ENCODE data around the gene RALGPS1. TPM values are rescaled to one million over a fixed set of nuclear protein-coding genes. Genes with fewer than 3 reads are reported as not detected.

The RALGPS1 gene
- total RNA-seq, 1 experiment from 2014 or later = 28.5 TPM

DNA sequence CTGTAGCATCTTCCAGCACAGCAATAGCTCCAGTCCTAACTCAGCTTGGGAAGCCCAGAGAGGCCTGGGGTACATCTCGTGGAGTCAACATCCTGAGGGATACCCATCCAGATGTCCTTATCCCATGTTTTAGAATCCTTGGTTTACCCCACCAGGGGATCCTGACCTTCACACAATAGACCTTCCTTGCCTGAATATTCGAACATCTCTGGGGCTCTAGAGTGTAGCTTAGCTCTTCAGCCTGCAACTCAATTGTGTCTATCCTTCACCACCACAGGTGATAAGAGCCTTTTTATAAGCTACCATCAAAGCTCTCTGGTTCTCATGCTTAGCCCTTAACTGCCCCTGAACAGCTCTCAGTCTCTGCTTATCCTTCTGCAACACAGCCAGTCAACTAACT is 7.5 kb upstream of the RALGPS1 start (continued):
- TF ChIP-seq, protein P1, sequence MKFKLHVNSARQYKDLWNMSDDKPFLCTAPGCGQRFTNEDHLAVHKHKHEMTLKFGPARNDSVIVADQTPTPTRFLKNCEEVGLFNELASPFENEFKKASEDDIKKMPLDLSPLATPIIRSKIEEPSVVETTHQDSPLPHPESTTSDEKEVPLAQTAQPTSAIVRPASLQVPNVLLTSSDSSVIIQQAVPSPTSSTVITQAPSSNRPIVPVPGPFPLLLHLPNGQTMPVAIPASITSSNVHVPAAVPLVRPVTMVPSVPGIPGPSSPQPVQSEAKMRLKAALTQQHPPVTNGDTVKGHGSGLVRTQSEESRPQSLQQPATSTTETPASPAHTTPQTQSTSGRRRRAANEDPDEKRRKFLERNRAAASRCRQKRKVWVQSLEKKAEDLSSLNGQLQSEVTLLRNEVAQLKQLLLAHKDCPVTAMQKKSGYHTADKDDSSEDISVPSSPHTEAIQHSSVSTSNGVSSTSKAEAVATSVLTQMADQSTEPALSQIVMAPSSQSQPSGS (CRISPR knock-in tag; IDR thresholded peaks at IDR 0.05; ENCODE audit: borderline replicate concordance, low read depth) = no peak
- TF ChIP-seq, protein P2, sequence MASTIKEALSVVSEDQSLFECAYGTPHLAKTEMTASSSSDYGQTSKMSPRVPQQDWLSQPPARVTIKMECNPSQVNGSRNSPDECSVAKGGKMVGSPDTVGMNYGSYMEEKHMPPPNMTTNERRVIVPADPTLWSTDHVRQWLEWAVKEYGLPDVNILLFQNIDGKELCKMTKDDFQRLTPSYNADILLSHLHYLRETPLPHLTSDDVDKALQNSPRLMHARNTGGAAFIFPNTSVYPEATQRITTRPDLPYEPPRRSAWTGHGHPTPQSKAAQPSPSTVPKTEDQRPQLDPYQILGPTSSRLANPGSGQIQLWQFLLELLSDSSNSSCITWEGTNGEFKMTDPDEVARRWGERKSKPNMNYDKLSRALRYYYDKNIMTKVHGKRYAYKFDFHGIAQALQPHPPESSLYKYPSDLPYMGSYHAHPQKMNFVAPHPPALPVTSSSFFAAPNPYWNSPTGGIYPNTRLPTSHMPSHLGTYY (CRISPR knock-in tag; IDR thresholded peaks at IDR 0.05) = no peak
- no peak for TF ChIP-seq FOXJ3 (CRISPR knock-in tag; IDR thresholded peaks at IDR 0.05; ENCODE audit: borderline replicate concordance)

DNA sequence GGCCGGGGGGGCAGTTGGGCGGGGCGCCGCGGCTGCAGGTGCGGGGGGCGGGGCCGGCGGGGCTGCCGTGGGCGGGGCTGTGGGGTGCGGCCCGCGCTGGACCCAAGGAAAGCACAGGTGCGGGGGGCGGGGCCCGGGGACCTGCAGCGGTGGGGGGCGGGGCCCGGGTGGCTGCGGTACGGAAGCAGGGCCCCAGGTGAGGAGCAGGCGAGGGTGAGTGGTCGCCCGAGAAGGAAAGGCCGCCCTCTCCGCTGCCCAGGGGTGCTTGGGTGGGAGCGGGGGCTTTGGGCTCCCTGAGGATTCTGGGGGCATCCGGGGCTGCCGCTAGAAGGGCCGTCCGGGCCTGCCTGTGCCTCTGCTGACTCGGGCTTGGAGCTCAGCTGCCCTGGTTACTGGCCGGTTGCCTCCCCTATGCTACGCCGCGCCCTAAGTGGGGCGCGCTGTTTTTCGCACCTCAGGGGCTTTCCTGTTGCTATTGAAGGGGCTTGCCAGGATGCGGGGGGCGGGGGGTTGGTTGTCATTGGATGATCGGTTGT is 767 bp downstream of the RALGPS1 start:
- H3K4me1 Mint-ChIP-seq = peaks cover 28% of the 10 kb centered on the region
- ChIA-PET CTCF (interaction anchor here (0.5 to 4.2 kb wide), 13 partner anchors 12 to 309 kb away, joined by 3 to 21 read pairs (median 5); partner anchors contain the start of gene ZBTB43), POLR2A (interaction anchor here (1.0 to 1.3 kb wide), 3 partner anchors 13 to 309 kb away, joined by 3 read pairs; no protein-coding TSS in a partner anchor)
- H3K4me3 Mint-ChIP-seq = peak overlapping the region; percentile 72
- H3K9me3 Mint-ChIP-seq = peaks cover 4% of the 10 kb centered on the region; the same call in 1 of the 2 replicates
- TF ChIP-seq, protein P3, sequence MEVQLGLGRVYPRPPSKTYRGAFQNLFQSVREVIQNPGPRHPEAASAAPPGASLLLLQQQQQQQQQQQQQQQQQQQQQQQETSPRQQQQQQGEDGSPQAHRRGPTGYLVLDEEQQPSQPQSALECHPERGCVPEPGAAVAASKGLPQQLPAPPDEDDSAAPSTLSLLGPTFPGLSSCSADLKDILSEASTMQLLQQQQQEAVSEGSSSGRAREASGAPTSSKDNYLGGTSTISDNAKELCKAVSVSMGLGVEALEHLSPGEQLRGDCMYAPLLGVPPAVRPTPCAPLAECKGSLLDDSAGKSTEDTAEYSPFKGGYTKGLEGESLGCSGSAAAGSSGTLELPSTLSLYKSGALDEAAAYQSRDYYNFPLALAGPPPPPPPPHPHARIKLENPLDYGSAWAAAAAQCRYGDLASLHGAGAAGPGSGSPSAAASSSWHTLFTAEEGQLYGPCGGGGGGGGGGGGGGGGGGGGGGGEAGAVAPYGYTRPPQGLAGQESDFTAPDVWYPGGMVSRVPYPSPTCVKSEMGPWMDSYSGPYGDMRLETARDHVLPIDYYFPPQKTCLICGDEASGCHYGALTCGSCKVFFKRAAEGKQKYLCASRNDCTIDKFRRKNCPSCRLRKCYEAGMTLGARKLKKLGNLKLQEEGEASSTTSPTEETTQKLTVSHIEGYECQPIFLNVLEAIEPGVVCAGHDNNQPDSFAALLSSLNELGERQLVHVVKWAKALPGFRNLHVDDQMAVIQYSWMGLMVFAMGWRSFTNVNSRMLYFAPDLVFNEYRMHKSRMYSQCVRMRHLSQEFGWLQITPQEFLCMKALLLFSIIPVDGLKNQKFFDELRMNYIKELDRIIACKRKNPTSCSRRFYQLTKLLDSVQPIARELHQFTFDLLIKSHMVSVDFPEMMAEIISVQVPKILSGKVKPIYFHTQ (CRISPR knock-in tag; IDR thresholded peaks at IDR 0.05) = no peak
- TF ChIP-seq TCF7 (CRISPR knock-in tag; IDR thresholded peaks at IDR 0.05; ENCODE audit: low read depth) = no peak
- TF ChIP-seq, protein P4, sequence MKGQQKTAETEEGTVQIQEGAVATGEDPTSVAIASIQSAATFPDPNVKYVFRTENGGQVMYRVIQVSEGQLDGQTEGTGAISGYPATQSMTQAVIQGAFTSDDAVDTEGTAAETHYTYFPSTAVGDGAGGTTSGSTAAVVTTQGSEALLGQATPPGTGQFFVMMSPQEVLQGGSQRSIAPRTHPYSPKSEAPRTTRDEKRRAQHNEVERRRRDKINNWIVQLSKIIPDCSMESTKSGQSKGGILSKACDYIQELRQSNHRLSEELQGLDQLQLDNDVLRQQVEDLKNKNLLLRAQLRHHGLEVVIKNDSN (CRISPR knock-in tag; IDR thresholded peaks at IDR 0.05) = no peak
- TF ChIP-seq NR1H2 (CRISPR knock-in tag; IDR thresholded peaks at IDR 0.05) = no peak
- TF ChIP-seq CREB1 (CRISPR knock-in tag; IDR thresholded peaks at IDR 0.05) = no peak
- H3K27me3 Mint-ChIP-seq (ENCODE audit: low read depth) = peaks cover 35% of the 10 kb centered on the region
- peak; percentile 89 for DNase-seq (ENCODE audit: low spot score)
- H3K27ac Mint-ChIP-seq = peak overlapping the region; percentile 81; the same call in 1 of the 2 replicates
- ATAC-seq = peak; percentile 62
- no peaks in the 10 kb centered on the region for H3K36me3 Mint-ChIP-seq

DNA sequence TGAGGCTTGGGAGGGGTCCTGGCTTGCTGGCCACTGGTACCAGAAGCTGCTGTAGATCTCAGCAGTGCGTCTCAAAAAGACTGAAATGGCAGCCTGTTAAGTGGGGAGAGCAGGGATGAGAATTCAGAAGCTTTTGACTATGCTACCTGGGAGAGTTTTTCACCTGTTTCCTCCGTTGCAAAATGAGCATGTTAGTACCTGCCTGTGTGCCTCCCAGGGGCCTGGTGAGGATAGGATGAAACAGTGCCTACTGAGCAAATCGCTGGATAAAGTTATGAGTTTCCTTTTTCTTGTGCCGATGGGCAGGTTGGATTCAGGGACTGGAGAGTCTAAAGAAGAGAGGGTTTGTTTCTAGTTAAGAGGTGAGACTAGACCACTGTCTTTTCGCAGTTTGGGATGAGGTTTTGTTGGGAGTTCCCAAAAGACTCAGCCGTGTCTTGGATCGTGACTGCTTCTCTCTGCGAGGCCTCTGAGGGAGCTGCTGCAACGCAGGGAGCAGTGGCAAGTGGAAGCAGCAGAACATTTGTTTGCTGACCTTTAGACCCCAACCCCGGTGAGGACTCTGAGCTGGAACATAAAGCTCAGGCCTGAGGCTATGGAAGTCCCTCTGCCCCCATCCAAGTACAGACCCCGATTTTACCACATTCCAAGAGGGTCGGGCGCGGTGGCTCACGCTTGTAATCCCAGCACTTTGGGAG is 1.4 kb downstream of the RALGPS1 start:
- Mint-ChIP-seq H3K4me1 (peaks cover 28% of the 10 kb centered on the region), H3K27me3 (ENCODE audit: low read depth) (peaks cover 35% of the 10 kb centered on the region), H3K4me3 (peak overlapping the region; percentile 72), H3K27ac (peak overlapping the region; percentile 81), H3K9me3 (peaks cover 4% of the 10 kb centered on the region; the same call in 1 of the 2 replicates), H3K36me3 (no peaks in the 10 kb centered on the region)
- DNase-seq (ENCODE audit: low spot score) (no peak), ATAC-seq (no peak)
- CTCF ChIA-PET = interaction anchor here (0.5 to 4.2 kb wide), 8 partner anchors 11 to 239 kb away, joined by 3 to 21 read pairs (median 6); partner anchors contain the start of gene ZBTB43
- POLR2A ChIA-PET = no interaction called here
- TF ChIP-seq ETV6 (CRISPR knock-in tag; IDR thresholded peaks at IDR 0.05) = no peak
- TF ChIP-seq, protein P5, sequence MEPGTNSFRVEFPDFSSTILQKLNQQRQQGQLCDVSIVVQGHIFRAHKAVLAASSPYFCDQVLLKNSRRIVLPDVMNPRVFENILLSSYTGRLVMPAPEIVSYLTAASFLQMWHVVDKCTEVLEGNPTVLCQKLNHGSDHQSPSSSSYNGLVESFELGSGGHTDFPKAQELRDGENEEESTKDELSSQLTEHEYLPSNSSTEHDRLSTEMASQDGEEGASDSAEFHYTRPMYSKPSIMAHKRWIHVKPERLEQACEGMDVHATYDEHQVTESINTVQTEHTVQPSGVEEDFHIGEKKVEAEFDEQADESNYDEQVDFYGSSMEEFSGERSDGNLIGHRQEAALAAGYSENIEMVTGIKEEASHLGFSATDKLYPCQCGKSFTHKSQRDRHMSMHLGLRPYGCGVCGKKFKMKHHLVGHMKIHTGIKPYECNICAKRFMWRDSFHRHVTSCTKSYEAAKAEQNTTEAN (CRISPR knock-in tag; IDR thresholded peaks at IDR 0.05) = no peak
- TF ChIP-seq, protein P6, sequence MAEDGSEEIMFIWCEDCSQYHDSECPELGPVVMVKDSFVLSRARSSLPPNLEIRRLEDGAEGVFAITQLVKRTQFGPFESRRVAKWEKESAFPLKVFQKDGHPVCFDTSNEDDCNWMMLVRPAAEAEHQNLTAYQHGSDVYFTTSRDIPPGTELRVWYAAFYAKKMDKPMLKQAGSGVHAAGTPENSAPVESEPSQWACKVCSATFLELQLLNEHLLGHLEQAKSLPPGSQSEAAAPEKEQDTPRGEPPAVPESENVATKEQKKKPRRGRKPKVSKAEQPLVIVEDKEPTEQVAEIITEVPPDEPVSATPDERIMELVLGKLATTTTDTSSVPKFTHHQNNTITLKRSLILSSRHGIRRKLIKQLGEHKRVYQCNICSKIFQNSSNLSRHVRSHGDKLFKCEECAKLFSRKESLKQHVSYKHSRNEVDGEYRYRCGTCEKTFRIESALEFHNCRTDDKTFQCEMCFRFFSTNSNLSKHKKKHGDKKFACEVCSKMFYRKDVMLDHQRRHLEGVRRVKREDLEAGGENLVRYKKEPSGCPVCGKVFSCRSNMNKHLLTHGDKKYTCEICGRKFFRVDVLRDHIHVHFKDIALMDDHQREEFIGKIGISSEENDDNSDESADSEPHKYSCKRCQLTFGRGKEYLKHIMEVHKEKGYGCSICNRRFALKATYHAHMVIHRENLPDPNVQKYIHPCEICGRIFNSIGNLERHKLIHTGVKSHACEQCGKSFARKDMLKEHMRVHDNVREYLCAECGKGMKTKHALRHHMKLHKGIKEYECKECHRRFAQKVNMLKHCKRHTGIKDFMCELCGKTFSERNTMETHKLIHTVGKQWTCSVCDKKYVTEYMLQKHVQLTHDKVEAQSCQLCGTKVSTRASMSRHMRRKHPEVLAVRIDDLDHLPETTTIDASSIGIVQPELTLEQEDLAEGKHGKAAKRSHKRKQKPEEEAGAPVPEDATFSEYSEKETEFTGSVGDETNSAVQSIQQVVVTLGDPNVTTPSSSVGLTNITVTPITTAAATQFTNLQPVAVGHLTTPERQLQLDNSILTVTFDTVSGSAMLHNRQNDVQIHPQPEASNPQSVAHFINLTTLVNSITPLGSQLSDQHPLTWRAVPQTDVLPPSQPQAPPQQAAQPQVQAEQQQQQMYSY (CRISPR knock-in tag; IDR thresholded peaks at IDR 0.05) = no peak
- TF ChIP-seq, protein P7, sequence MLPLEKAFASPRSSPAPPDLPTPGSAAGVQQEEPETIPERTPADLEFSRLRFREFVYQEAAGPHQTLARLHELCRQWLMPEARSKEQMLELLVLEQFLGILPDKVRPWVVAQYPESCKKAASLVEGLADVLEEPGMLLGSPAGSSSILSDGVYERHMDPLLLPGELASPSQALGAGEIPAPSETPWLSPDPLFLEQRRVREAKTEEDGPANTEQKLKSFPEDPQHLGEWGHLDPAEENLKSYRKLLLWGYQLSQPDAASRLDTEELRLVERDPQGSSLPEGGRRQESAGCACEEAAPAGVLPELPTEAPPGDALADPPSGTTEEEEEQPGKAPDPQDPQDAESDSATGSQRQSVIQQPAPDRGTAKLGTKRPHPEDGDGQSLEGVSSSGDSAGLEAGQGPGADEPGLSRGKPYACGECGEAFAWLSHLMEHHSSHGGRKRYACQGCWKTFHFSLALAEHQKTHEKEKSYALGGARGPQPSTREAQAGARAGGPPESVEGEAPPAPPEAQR (CRISPR knock-in tag; IDR thresholded peaks at IDR 0.05) = no peak
- no peak for TF ChIP-seq ZNF263 (CRISPR knock-in tag; IDR thresholded peaks at IDR 0.05; ENCODE audit: low read depth)
- no peak for TF ChIP-seq FOXP1 (CRISPR knock-in tag; IDR thresholded peaks at IDR 0.05; ENCODE audit: borderline replicate concordance)
- TF ChIP-seq NFATC4 (CRISPR knock-in tag; IDR thresholded peaks at IDR 0.05) = no peak
- TF ChIP-seq ZNF121 (CRISPR knock-in tag; IDR thresholded peaks at IDR 0.05) = no peak
- TF ChIP-seq, protein P8, sequence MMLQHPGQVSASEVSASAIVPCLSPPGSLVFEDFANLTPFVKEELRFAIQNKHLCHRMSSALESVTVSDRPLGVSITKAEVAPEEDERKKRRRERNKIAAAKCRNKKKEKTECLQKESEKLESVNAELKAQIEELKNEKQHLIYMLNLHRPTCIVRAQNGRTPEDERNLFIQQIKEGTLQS (CRISPR knock-in tag; conservative IDR thresholded peaks at IDR 0.05) = no peak
